Fibroblast of the conjunctiva (primary cell): ENCODE results near the gene PKDCC.
A peak's percentile ranks its signal among the peaks of the same experiment; 100 is the strongest.

Source experiments
- DNase-seq: peaks from one replicate; pipeline ENCODE4 v3.0.0-alpha.2; 2010; ENCODE audit warnings: low read depth

The PKDCC gene

GRCh38 chr2:42047488-42048298 lies at the start of gene PKDCC:
TSS of gene PKDCC (plus strand) at chr2:42048021. CDS start at chr2:42048200, 179 bp downstream.
- DNase-seq, result peak; percentile 77

GRCh38 chr2:41998186-41999127 lies 49.4 kb upstream of the PKDCC start:
- DNase-seq, result no peak

GRCh38 chr2:41999128-41999480 lies 48.7 kb upstream of the PKDCC start:
- no peak for DNase-seq

GRCh38 chr2:41999592-42000281 lies 48.1 kb upstream of the PKDCC start:
- no peak for DNase-seq

- no peak for DNase-seq
Measured at GRCh38 chr2:42001711-42002201, 46.1 kb upstream of the PKDCC start.

GRCh38 chr2:42007551-42007950 lies 40.3 kb upstream of the PKDCC start:
- no peak for DNase-seq

- DNase-seq, result no peak
Measured at GRCh38 chr2:42008241-42008921, 39.4 kb upstream of the PKDCC start.

GRCh38 chr2:42009657-42010580 lies 37.9 kb upstream of the PKDCC start:
- DNase-seq, result no peak

- DNase-seq, result peak; percentile 14
Measured at GRCh38 chr2:42010743-42011298, 37.0 kb upstream of the PKDCC start.

- DNase-seq, result no peak
Measured at GRCh38 chr2:42012137-42012536, 35.7 kb upstream of the PKDCC start.

- no peak for DNase-seq
Measured at GRCh38 chr2:42012651-42013050, 35.2 kb upstream of the PKDCC start.

GRCh38 chr2:42013409-42013808 lies 34.4 kb upstream of the PKDCC start:
- no peak for DNase-seq

GRCh38 chr2:42021464-42021863 lies 26.4 kb upstream of the PKDCC start:
- DNase-seq, result peak; percentile 22

- peak; percentile 28 for DNase-seq
Measured at GRCh38 chr2:42025151-42025582, 22.7 kb upstream of the PKDCC start.

GRCh38 chr2:42026272-42026671 lies 21.5 kb upstream of the PKDCC start:
- DNase-seq, result no peak

- no peak for DNase-seq
Measured at GRCh38 chr2:42028571-42029148, 19.2 kb upstream of the PKDCC start.

- no peak for DNase-seq
Measured at GRCh38 chr2:42029171-42029570, 18.6 kb upstream of the PKDCC start.

GRCh38 chr2:42029639-42030199 lies 18.1 kb upstream of the PKDCC start:
- DNase-seq, result no peak

GRCh38 chr2:42030200-42030759 lies 17.5 kb upstream of the PKDCC start:
- no peak for DNase-seq
